SK-N-MC (cell line): ENCODE data around the gene ICAM1.

Experiments
- DNase-seq: peaks from one replicate; pipeline ENCODE4 v3.0.0-alpha.2; 2011; ENCODE audit warnings: low read depth, low spot score
- H3K27ac ChIP-seq: fragments of 200-600 bp; sonication (generic); 2 replicates; pipeline ENCODE4 v1.5.1; 2016; ENCODE audit warnings: mixed run types
- H3K36me3 ChIP-seq: fragments of 200-600 bp; sonication (generic); 2 replicates; pipeline ENCODE4 v1.6.1; 2017; ENCODE audit warnings: antibody characterized with exemption, low read length, mixed read lengths; ENCODE audit not compliant: insufficient read depth
- H3K4me3 ChIP-seq: fragments of 200-600 bp; sonication (generic); 2 replicates; pipeline ENCODE4 v1.5.1; 2016
- H3K9ac ChIP-seq: fragments of 200-600 bp; sonication (generic); 2 replicates; pipeline ENCODE4 v1.8.0; 2017; ENCODE audit warnings: mixed run types, mixed read lengths; ENCODE audit not compliant: insufficient read length
- H3K9me3 ChIP-seq: fragments of 200-600 bp; sonication (generic); 2 replicates; pipeline ENCODE4 v1.6.1; 2017; ENCODE audit warnings: low read depth, mild to moderate bottlenecking, antibody characterized with exemption, low read length, moderate library complexity, mixed read lengths
- EZH2 ChIP-seq: fragments of 200-600 bp; sonication (generic); IDR thresholded peaks from one replicate; pipeline ENCODE4 v1.6.1; 2017; ENCODE audit warnings: antibody characterized with exemption
- FOXP2 ChIP-seq: optimal IDR thresholded peaks from 2 replicates; pipeline ENCODE3; 2011; ENCODE audit warnings: mild to moderate bottlenecking, moderate library complexity; ENCODE audit not compliant: insufficient read depth; ENCODE audit errors: extremely low read length, control extremely low read depth
- POLR2AphosphoS5 ChIP-seq: IDR thresholded peaks from 2 replicates; pipeline ENCODE4 v1.6.1; 2012; ENCODE audit warnings: mild to moderate bottlenecking, low read depth, low read length, borderline replicate concordance

Gene ICAM1

GRCh38 chr19:10320602-10321416 lies 49.9 kb downstream of the ICAM1 start:
- no peak for DNase-seq
- H3K36me3 ChIP-seq = peaks cover 71% of the 10 kb centered on the region
- H3K9ac ChIP-seq = no peak overlapping the region
- H3K4me3 ChIP-seq = no peak overlapping the region
- H3K9me3 ChIP-seq = no peaks in the 10 kb centered on the region
- no peak overlapping the region for H3K27ac ChIP-seq
- TF ChIP-seq FOXP2 = no peak
- TF ChIP-seq POLR2AphosphoS5 = no peak
- no peak for TF ChIP-seq EZH2

- Histone ChIP-seq H3K9ac (no peak overlapping the region), H3K4me3 (no peak overlapping the region), H3K36me3 (peaks cover 72% of the 10 kb centered on the region), H3K27ac (no peak overlapping the region), H3K9me3 (no peaks in the 10 kb centered on the region)
- no peak for DNase-seq
- no peak for TF ChIP-seq EZH2
- TF ChIP-seq POLR2AphosphoS5 = no peak
- TF ChIP-seq FOXP2 = no peak
Measured at GRCh38 chr19:10321417-10321797, 50.5 kb downstream of the ICAM1 start.

- Histone ChIP-seq H3K4me3 (no peak overlapping the region), H3K9ac (no peak overlapping the region), H3K36me3 (peaks cover 69% of the 10 kb centered on the region), H3K9me3 (no peaks in the 10 kb centered on the region), H3K27ac (no peak overlapping the region)
- no peak for TF ChIP-seq FOXP2
- no peak for TF ChIP-seq EZH2
- TF ChIP-seq POLR2AphosphoS5 = no peak; the same call in 1 of the 2 replicates
- no peak for DNase-seq
Measured at GRCh38 chr19:10321874-10322835, 51.2 kb downstream of the ICAM1 start.

- peaks cover 84% of the 10 kb centered on the region for H3K36me3 ChIP-seq
- TF ChIP-seq FOXP2 (no peak), EZH2 (no peak), POLR2AphosphoS5 (no peak)
- H3K27ac ChIP-seq = no peak overlapping the region
Measured at GRCh38 chr19:10325732-10326131, 54.8 kb downstream of the ICAM1 start.

GRCh38 chr19:10327793-10328192 lies 56.9 kb downstream of the ICAM1 start:
- no peak overlapping the region for H3K27ac ChIP-seq
- peaks cover 64% of the 10 kb centered on the region for H3K36me3 ChIP-seq

More at GRCh38 chr19:10325732-10326131, 54.8 kb downstream of the ICAM1 start:
- no peak overlapping the region for H3K9ac ChIP-seq
- H3K9me3 ChIP-seq = no peaks in the 10 kb centered on the region
- no peak overlapping the region for H3K4me3 ChIP-seq
- no peak for DNase-seq

GRCh38 chr19:10328558-10329429 lies 57.9 kb downstream of the ICAM1 start:
- H3K9me3 ChIP-seq = no peaks in the 10 kb centered on the region
- TF ChIP-seq POLR2AphosphoS5 = no peak
- no peak for TF ChIP-seq FOXP2
- no peak for TF ChIP-seq EZH2
- DNase-seq = no peak
- H3K9ac ChIP-seq = no peak overlapping the region
- H3K36me3 ChIP-seq = peaks cover 57% of the 10 kb centered on the region
- no peak overlapping the region for H3K4me3 ChIP-seq
- H3K27ac ChIP-seq = no peak overlapping the region

More at GRCh38 chr19:10327793-10328192, 56.9 kb downstream of the ICAM1 start:
- H3K4me3 ChIP-seq = no peak overlapping the region
- DNase-seq = no peak
- TF ChIP-seq POLR2AphosphoS5 (no peak), FOXP2 (no peak)
- H3K9ac ChIP-seq = no peak overlapping the region
- H3K9me3 ChIP-seq = no peaks in the 10 kb centered on the region

GRCh38 chr19:10329555-10329954 lies 58.6 kb downstream of the ICAM1 start:
- no peak for DNase-seq
- H3K9me3 ChIP-seq = no peaks in the 10 kb centered on the region
- H3K27ac ChIP-seq = no peak overlapping the region
- no peak overlapping the region for H3K9ac ChIP-seq
- H3K4me3 ChIP-seq = no peak overlapping the region
- peaks cover 51% of the 10 kb centered on the region for H3K36me3 ChIP-seq
- TF ChIP-seq FOXP2 (no peak), POLR2AphosphoS5 (no peak), EZH2 (no peak)
